Activated CD8-positive, alpha-beta memory T cell treated with anti-CD3 and anti-CD28 coated beads, Interleukin-2, amount 50 U/mL, for 24 hours (primary cell): Measurements from ENCODE around the gene GPBAR1.

Source experiments
- DNase-seq: peaks from one replicate; pipeline ENCODE4 v3.0.0-alpha.2; 2020; ENCODE audit errors: extremely low read depth

GPBAR1 gene

GRCh38 chr2:218260742-218261422 lies at the start of gene GPBAR1:
GPBAR1 (plus strand) TSS chr2:218261015; CDS start chr2:218262725, 1,710 bp downstream.
- no peak for DNase-seq

GRCh38 chr2:218214116-218214515 lies 46.7 kb upstream of the GPBAR1 start:
- DNase-seq: no peak

DNA sequence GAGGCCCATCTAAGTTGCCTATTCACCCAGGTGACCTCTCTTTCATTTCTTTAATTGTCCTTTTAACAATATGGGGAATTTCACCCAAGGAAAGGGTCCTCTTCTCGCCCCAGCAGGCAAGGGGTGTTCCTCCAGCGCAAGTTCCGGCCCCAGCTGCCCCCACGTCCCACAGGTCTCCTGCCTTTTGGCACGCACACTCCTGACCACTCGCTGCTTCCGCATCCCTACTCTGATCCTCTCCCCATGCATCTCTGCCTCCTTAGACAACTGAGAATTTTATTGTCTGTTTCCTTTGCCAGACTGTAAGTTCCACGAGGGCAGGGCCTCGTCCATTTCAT lies 44.5 kb upstream of the GPBAR1 start:
- DNase-seq: no peak

DNA sequence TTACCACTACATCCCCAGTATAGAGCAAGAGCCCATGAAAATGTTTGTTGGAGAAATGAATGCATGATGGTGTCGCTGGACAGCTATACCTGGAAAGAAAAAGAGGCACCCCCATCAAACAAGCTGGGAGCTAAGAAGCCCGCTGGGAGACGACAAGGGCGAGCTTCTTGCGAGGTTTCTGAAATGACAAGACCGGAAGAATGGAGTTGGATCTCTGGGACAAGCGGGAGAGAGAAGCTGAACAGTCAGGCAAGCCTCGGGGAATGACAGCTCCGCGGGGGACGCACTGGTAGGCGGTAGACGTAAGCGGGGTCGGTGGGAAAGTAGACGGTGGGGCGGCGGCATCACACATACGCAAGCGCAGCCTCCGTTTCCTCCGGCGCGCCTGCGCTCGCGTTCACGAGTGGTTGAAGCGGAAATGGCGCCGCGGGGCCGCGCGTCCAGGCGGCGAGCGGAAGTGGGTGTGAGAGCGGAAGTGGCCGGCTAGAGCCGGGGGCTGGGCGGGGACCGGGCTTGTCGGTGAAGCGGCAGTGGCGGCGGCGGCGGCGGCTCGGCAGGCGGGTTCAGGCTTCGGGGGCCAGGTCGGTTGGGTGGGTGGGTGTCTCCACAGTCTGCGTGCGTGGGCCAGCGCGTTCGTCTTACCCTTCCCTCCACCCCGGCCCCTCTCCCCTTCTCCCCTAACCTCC lies 44.0 kb upstream of the GPBAR1 start, which contains the start of gene ARPC2:
ARPC2 (plus strand) TSS at position 516 of the 686 bp plus-strand sequence. CDS start 282 bp downstream, outside the sequence.
- peak; percentile 83 for DNase-seq

DNA sequence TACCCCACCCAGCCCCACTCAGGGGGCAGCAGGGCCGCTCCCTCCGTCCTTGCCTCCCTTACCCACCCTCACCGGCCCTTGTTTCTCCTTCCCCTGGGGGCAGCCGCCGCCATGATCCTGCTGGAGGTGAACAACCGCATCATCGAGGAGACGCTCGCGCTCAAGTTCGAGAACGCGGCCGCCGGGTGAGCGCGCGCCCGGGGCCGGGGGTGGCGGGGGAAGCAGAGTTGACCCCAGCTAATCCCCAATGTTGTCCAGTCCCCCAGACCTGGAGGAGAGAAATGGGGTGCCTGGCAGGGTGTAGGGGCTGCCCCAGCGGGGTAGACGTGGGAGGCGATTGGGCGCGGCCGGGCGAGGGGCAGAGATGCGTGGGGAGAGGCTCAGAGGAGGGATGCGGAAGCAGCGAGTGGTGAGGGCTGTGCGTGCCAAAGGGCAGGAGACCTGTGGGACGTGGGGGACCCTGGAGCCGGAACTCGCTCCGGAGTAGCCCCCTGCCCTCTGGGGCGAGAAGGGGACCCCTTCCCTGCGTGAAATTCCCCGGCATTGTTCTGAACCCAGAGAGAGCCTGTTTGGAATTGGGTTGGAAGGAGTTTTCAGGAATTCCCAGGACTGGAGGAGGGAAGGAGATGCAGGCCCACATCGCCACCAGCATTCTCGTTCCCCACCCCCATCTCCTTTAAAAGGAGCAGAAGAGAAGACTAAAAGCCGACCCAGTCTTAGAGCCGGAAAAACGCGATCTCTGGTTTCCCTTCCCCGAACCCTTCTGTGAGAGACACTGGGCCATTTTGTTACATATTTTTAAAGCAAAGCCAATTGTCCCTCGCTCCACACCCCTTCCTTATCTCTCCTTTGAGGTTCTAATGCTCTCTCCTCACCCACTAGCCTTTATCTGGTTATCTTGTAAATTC lies 43.2 kb upstream of the GPBAR1 start:
- peak; percentile 56 for DNase-seq

- DNase-seq: no peak
Measured at GRCh38 chr2:218218268-218219185, 42.3 kb upstream of the GPBAR1 start.

DNA sequence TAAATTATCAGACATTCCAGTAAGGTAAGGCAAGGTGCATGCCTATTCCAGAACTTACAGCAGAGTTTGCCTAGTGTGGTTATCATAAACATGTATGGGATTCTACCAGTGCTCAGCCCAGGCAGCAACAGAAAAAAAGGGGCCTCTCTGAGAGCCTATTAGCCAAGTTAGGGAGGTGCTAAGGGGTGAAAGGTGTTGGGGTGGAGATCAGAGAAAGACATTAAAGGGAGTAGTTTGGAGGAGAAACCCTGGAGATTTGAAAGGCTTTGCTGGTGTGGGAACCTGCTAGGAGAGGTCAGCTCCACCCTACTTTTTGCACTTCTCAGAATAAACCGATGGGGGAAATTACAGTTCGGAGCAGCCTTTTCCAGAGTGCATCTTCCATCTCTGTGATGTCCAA lies 40.9 kb upstream of the GPBAR1 start:
- no peak for DNase-seq

DNA sequence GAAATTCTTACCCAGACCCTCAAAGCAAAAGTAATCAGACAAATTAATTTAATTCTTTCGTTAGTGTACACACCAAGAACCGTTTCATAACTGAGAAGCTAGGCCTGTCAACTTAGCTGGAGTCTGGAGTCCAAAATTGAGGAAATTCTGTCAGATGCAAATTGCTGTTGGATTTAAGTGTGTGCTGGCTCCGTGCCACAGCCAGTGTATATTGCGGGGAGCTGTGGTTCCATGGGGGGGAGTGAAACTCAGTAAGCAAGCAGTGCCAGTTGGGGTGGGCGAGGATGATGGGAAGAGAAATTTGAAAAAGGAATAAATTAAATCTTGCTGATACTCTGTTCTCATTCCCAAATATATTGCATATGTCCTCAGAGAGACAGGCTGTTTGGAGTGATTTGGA lies 39.8 kb upstream of the GPBAR1 start:
- no peak for DNase-seq

DNA sequence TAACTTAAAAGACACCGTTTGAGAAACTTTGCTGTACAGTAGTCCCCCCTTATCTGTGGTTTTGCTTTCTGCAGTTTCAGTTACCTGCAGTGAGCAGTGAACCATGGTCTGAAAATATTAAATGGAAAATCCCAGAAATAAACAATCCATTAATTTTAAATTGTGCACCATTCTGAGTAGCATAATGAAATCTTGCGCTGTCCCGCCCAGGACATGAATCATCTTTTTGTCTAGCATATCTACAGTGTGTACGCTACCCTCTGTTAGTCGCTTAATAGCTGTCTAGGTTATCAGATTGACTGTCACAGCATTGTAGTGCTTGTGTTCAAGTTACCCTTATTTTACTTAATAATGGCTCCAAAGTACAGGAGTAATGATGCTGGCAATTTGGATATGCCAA lies 37.8 kb upstream of the GPBAR1 start:
- no peak for DNase-seq

- DNase-seq: no peak
Measured at GRCh38 chr2:218224186-218224585, 36.6 kb upstream of the GPBAR1 start.

- DNase-seq: no peak
Measured at GRCh38 chr2:218226903-218227302, 33.9 kb upstream of the GPBAR1 start.

DNA sequence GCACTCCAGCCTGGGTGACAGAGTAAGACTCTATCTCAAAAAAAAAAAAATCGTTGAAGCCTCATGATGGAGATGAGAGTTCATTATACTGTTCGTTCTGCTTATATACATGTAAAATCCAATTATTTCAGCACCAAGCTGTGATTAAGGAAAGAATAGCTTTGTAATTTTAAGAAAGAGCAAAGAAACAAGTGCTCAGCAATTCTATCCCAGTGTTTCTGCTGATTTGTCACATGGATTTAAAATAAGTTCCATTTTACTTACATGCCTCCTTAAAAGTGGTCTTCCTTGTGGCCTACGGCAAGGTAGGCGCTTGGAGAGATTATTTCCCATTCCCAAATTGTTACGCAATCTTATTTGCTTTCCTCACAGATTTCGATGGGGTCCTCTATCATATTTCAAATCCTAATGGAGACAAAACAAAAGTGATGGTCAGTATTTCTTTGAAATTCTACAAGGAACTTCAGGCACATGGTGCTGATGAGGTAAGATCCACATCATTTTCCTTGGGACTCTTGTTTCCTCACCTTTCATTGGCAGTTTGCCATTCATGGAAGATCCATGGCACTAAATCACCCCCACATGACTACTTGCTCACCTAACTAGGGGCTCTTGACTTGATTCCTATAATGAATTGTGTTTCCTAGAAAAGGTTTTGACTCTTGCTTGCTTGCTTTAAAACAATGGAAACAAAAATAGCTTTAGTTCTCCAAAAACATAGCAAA lies 32.3 kb upstream of the GPBAR1 start:
- DNase-seq: no peak

DNA sequence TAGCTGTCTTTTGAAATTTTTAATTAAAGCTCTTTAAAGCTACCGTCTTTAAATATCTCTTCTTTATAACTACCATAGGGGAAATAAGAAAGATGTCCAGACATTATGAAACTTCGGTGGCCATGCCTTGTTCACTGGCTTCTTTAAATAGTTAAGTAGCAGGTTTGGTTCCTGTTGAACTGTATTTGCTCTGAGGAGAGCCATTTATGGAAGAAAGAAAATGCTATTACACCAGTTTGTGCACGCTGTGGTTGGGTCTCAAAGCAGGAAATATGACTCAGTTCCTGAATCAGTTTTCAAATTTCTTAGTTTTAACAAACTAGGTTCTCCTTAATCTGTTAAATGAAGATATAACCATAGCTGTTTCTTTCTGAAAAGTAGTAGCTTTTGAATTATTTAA lies 31.6 kb upstream of the GPBAR1 start:
- no peak for DNase-seq

- DNase-seq: no peak
Measured at GRCh38 chr2:218229851-218230250, 31.0 kb upstream of the GPBAR1 start.

- DNase-seq: no peak
Measured at GRCh38 chr2:218230882-218231281, 29.9 kb upstream of the GPBAR1 start.

DNA sequence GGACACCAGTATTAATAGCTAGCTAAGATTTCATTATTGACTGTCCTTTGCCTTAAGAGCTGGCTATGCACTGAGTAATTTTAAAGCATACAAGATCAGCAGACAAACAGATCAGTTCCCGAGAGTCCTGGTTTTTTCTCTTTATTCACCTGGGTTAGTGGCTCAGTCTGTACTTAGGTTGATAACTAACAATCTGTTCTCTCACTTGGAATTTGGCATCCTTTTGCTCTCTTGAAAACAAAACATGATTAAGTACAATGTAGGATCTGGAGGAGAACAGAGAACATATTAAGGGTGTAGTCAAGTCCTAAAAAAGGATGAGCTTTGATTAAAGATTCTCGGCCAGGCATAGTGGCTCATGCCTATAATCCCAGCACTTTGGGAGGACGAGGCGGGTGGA lies 27.3 kb upstream of the GPBAR1 start:
- DNase-seq: no peak

DNA sequence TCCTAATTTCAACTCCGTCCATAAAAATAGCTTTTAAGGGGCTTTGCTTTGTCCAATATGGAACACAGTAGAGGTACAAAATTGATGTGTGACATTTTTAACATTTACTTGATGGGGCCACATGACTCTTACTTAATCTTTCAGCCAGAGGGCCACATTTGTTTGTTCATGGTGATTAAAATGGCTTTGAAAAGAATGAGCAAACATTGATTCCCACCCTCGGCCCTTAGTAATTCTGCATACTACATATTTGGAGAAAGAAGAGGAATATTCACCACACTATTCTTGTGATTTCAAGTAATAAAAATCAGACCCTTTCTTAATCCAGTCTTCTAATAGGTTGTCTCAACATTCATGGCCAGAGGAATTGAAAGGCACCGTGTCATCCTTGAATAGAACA lies 26.3 kb upstream of the GPBAR1 start:
- DNase-seq: no peak

- DNase-seq: no peak
Measured at GRCh38 chr2:218235017-218235416, 25.8 kb upstream of the GPBAR1 start.

- no peak for DNase-seq
Measured at GRCh38 chr2:218236829-218237228, 24.0 kb upstream of the GPBAR1 start.

DNA sequence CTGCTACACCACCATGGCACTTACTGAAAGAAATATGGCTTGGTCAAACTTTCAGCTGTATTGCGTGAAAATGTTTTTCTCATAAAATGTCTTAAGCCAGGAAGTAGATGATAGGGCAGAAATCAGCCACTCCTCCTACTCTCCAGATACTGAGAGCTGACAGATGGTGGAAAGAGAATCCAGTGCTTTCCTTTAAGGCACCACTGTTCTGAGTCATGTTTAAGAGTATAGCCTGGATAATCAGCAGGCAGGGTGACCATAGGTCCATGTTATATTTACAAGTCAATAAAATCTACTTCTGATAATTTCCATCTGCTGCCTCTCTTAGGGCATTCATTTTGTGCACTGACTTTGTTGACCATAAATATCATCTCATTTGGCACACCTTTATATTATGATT lies 21.9 kb upstream of the GPBAR1 start:
- DNase-seq: no peak

DNA sequence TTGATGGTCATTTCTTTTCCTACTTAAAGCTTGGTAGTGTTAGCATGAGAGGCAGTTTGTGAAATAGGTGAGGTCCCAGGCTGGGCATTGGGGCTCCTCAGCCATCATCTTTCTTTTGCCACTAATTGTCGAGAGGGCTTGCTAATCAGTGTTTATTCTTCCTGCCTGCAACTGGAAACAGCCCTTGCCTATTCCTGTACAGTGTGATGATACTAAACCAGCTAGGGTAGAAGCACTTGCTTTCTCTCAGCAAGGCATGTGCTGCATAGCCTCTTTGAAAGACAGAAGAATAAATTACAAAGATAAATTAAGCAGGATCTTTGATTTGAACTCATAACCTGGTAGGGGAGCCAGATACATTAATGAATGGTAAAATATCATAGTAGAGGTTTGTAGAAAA lies 16.6 kb upstream of the GPBAR1 start:
- DNase-seq: no peak
